ENCODE measurements around the gene ARL3.
"Not testable (repeated sequence)": the region's sequence is repeated elsewhere in the genome, so short reads cannot be mapped to it uniquely, and the experiment has no call there.

Gene ARL3

DNA sequence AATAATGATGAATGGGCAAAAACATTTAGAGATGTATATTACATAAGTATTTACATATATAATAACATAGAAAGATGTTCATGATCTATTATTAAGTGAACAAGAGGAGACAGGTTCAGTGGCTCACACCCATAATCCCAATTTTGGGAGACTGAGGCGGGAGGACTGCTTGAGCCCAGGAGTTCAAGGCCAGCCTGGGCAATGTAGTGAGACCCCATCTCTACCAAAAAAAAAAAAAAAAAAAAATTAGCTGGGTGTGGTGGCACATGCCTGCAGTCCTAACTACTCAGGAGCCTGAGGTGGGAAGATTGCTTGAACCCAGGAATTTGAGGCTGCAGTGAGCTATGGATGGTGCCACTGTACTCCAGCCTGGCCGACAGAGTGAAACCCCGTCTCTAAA lies 12.4 kb downstream of the ARL3 start:
- no peak for DNase-seq

DNA sequence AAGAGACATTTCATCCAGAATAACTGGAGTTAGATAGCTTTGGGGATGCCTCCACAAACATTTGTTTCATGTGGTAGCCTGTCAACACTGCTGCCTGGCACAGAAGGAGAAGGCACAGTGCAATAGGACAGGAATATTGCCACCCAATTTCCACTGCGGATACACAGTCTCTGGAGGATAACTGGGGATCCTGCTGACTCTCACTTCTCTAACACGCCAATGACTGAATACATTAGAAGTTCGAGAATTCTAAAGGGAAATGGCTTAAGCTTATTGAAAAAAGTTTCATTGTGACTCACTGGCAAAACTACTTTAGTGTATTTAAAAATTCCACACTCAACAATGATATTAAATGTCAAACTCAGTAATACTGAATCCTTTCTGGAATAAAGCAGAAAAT lies 12.9 kb downstream of the ARL3 start:
- no peak for DNase-seq

GRCh38 chr10:102698894-102699293 lies 15.3 kb downstream of the ARL3 start:
- DNase-seq: no peak

DNA sequence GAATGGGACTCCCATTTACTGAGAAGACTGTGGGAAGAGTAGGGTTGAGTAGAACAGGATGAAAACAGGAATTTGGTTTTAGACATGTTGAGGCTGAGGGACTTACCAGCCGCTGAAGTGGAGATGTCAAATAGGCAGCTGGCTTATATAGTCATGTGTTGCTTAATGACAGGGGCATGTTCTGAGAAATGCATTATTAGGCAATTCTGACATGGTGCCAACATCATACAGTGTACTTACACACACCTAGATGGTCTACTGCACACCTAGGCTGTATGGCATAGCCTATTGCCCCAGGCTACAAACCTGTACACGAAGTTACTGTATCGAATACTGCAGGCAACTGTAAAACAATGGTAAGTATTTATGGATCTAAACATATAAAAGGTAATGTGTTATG lies 17.5 kb downstream of the ARL3 start:
- no peak for DNase-seq

- DNase-seq: not testable (repeated sequence)
Measured at GRCh38 chr10:102695401-102695800, 18.8 kb downstream of the ARL3 start.

GRCh38 chr10:102691285-102692066 lies 22.7 kb downstream of the ARL3 start:
- DNase-seq: no peak

DNA sequence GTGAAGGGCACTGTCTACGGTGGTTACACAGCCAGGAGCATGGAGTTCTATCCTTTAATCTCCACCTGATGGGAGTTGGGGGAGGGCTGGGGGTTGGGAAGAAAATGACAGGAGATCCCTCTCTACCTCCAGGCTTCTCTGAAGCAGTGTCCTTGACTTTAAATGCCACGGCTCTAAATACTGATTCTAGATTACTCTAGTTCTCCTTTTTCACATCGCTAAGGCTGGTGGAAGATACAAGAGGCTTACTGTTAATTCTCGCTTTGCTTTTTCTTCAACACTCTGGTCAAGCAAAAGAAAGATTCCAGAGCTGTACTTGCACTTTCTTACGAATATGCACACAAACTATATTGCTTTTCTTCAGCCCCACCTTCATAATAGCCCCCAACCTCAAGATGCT lies 30.5 kb downstream of the ARL3 start:
- DNase-seq: no peak

DNA sequence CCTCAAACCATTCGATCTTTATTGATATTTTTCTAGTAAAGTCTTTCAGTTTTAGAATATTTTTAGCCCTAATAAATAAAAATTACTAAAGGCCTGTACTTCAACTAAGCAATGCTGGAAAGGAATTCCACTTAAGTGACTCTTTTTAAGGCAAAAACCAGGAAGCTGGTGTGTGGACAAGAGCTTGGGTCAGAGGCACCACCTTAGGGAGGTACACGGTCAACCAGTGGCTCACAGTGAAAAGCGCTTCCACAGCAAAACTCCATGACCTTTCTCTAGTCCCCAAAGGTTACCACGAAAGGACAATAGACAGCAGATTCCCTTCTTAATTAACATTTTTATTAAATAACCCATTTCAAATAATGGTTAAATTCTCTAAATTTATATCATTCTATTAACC lies 31.2 kb downstream of the ARL3 start:
- DNase-seq: peak; percentile 37

DNA sequence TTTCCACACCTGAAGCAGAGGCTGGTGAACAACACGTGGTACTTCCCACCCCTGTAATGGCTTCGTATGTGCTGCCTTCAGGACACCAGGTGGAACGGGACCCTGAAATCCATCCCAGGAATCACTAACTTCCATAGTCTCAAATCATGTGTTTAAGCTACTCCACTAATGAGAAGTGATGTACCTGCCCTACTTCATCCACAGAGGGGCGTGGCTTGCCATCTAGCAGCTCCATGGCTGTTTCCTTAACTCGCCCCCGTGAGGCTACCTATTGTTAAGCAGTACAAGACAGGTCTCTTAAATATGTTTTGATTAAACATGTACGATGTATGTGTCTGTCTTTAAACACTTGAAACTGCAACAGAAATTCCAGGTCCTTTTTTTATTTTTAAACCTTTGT lies 31.8 kb downstream of the ARL3 start:
- peak; percentile 56 for DNase-seq

DNA sequence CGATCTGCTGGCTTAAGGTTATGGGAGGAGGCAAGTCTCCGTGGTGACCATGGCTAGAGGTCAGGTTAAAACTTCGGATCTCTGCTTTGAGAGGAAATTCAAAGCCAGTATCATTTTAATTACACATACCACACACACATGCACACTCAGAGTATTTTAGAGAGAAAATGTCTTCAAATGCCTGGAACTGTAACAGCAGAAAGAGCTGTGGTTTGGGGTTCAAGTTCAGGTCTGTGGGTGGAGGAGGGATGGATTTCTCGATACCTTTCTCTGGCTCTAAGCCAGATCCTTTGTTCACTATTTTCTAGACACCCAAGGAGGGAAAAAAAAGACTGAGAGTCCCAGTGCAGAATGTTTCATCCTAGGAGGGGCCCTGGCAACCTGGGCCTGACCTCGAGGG lies 32.5 kb downstream of the ARL3 start:
- DNase-seq: no peak

DNA sequence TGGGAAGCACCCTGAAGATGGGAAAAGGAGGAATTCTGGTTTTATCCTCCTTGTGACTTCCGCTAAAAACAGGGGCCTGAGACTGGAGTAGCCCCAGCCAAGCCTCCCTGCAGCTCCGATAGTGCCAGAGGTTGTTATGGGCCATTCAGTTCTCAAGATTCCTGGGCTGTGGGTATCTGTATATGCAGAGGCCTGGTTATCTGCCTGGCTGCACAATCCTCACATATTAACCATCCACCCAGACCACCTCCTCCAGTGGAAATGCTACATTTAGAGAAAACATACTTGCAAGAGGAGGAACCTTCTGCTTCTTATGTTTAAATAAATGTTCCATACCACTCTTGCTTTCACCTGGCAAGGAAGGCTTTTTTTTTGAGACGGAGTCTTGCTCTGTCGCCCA lies 34.6 kb downstream of the ARL3 start:
- no peak for DNase-seq

- no peak for DNase-seq
Measured at GRCh38 chr10:102678842-102679289, 35.3 kb downstream of the ARL3 start.

GRCh38 chr10:102678068-102678400 lies 36.2 kb downstream of the ARL3 start:
- DNase-seq: peak; percentile 16

- peak; percentile 34 for DNase-seq
Measured at GRCh38 chr10:102677331-102678067, 36.7 kb downstream of the ARL3 start.

- DNase-seq: peak; percentile 43
Measured at GRCh38 chr10:102676534-102677315, 37.5 kb downstream of the ARL3 start.

GRCh38 chr10:102675666-102676533 lies 38.3 kb downstream of the ARL3 start:
- peak; percentile 50 for DNase-seq

- peak; percentile 54 for DNase-seq
Measured at GRCh38 chr10:102675011-102675665, 39.1 kb downstream of the ARL3 start.

GRCh38 chr10:102674566-102674965 lies 39.6 kb downstream of the ARL3 start:
- no peak for DNase-seq

- DNase-seq: peak; percentile 86
Measured at GRCh38 chr10:102673819-102674511, 40.2 kb downstream of the ARL3 start.

GRCh38 chr10:102673236-102673818 lies 40.9 kb downstream of the ARL3 start:
- peak; percentile 12 for DNase-seq

GRCh38 chr10:102670871-102671434 lies 43.2 kb downstream of the ARL3 start:
- peak; percentile 28 for DNase-seq
